Endothelial cell of umbilical vein (primary cell): ENCODE data around the gene NEMP1.

Experiments used
- CTCF ChIP-seq, 2 donors: IDR thresholded peaks; 1 replicate in 1 of 2; 2 replicates in 1 of 2; pipeline ENCODE4 v1.5.1; 2011; ENCODE audit warnings: low read length in 2 of 2, mild to moderate bottlenecking in 2 of 2, moderate library complexity in 2 of 2, control low read depth in 1 of 2, inconsistent platforms in 1 of 2, low read depth in 1 of 2; ENCODE audit not compliant: insufficient read depth in 1 of 2; ENCODE audit errors: extremely low read depth in 1 of 2
- EZH2 ChIP-seq: IDR thresholded peaks from 2 replicates; pipeline ENCODE4 v1.6.1; 2012; ENCODE audit warnings: borderline replicate concordance, low read depth, mild to moderate bottlenecking, moderate library complexity, low read length, inconsistent platforms; ENCODE audit not compliant: severe bottlenecking
- GATA2 ChIP-seq: IDR thresholded peaks from 2 replicates; pipeline ENCODE4 v1.7.0; 2011; ENCODE audit warnings: low read depth, mild to moderate bottlenecking, moderate library complexity, mixed read lengths, low read length; ENCODE audit not compliant: insufficient read length, insufficient read depth
- POLR2A ChIP-seq: IDR thresholded peaks from 2 replicates; pipeline ENCODE4 v1.6.1; 2012; ENCODE audit warnings: low read depth, mild to moderate bottlenecking, control low read depth, low read length

GRCh38 chr12:57091638-57092528, 13.3 kb upstream of the NEMP1 start:
- no peak for TF ChIP-seq EZH2
- no peak for TF ChIP-seq POLR2A
- TF ChIP-seq CTCF (IDR thresholded peaks at IDR 0.05; ENCODE audit: extremely low read depth in 1 of 2, insufficient read depth in 1 of 2, low read depth in 1 of 2, low read length in 2 of 2): no peak
- TF ChIP-seq GATA2: no peak
